OCI-LY3 (cell line): ENCODE measurements around the gene ARID2.

Source experiments
- CTCF ChIP-seq: fragments of 200-600, 300-600 bp; sonication (generic); IDR thresholded peaks from 2 replicates; pipeline ENCODE4 v1.5.1; 2014; ENCODE audit warnings: antibody characterized with exemption, low read length, low read depth
- EZH2phosphoT487 ChIP-seq: fragments of 200-600 bp; shearing (Covaris generic); IDR thresholded peaks from 2 replicates; pipeline ENCODE4 v1.6.1; 2018; ENCODE audit warnings: antibody characterized with exemption, mixed run types, low read depth

DNA sequence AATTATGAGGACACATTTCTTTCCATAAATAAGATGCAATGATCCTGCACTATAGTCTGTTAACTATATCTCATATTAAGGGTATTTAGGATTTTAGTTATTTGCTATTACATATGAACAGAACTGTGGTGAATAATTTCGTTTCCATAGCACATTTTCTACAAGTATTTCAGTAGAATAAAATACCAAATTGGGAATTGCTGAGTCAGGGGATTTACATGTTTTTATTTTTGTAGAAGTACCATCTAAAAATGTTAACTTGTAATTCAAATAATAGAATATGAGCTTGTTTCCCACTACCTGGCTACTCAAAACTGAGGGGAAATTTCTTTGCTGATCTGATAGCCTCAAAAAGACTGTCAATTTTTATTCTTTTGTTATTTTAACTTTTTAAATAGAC is 136.8 kb downstream of the ARID2 start:
- TF ChIP-seq CTCF (no peak), EZH2phosphoT487 (no peak)
